SK-N-SH (cell line): Measurements from ENCODE around the gene STPG1. TPM values are rescaled to one million over a fixed set of nuclear protein-coding genes. Genes with fewer than 3 reads are reported as not detected.

ENCODE experiments used
- CTCF ChIA-PET: fragments of 300-600, 350-600 bp; formaldehyde crosslinking; extraction: SDS; loops from one replicate; lab custom pipeline; 2021; lab: Yijun Ruan, JAX
- POLR2A ChIA-PET: fragments of 350-600 bp; sonication (Branson Sonifier 250); formaldehyde crosslinking; extraction: SDS; loops from one replicate; lab custom pipeline; 2020; ENCODE audit warnings: antibody characterized with exemption, inconsistent platforms; lab: Yijun Ruan, JAX
- DNase-seq: peaks from one replicate; pipeline ENCODE4 v3.0.0; 2012
- H2AFZ ChIP-seq: fragments of 200-600 bp; sonication (generic); 2 replicates; pipeline ENCODE4 v1.8.1; 2016; ENCODE audit warnings: antibody characterized with exemption, mild to moderate bottlenecking, low read depth
- H3F3A ChIP-seq: fragments of 200-600 bp; sonication (generic); replicated peaks from 2 replicates; pipeline ENCODE3; 2016; ENCODE audit warnings: antibody characterized with exemption, mild to moderate bottlenecking; ENCODE audit not compliant: insufficient read depth
- H3K27ac ChIP-seq, 2 experiments: fragments of 200-500 bp in 1 of 2; fragments of 200-600 bp in 1 of 2; sonication (Bioruptor generic) in 1 of 2; sonication (generic), shearing (Covaris generic) in 1 of 2; 2 replicates each; pipeline versions ENCODE4 v1.5.1 to v1.6.1; 2014 to 2016; ENCODE audit warnings: low read depth in 2 of 2, inconsistent platforms in 1 of 2, low read length in 1 of 2, mild to moderate bottlenecking in 1 of 2, mixed read lengths in 1 of 2
- H3K27me3 ChIP-seq: fragments of 200-600 bp; sonication (generic), shearing (Covaris generic); 2 replicates; pipeline ENCODE4 v1.6.1; 2016; ENCODE audit warnings: mixed run types; ENCODE audit not compliant: insufficient read depth
- H3K36me3 ChIP-seq, 2 experiments: fragments of 200-500 bp in 1 of 2; fragments of 200-600 bp in 1 of 2; sonication (Bioruptor generic) in 1 of 2; sonication (generic) in 1 of 2; replicated peaks in 1 of 2; 2 replicates each; pipeline versions ENCODE3 to v1.5.1; 2014 to 2016; ENCODE audit warnings: low read length in 1 of 2, mild to moderate bottlenecking in 1 of 2; ENCODE audit not compliant: insufficient read depth in 2 of 2, control insufficient read depth in 1 of 2
- H3K4me1 ChIP-seq, 2 experiments: fragments of 200-500 bp in 1 of 2; fragments of 200-600 bp in 1 of 2; sonication (Bioruptor generic) in 1 of 2; sonication (generic), shearing (Covaris generic) in 1 of 2; 2 replicates each; pipeline versions ENCODE4 v1.5.1 to v1.6.1; 2014 to 2016; ENCODE audit warnings: low read depth in 1 of 2, low read length in 1 of 2, mixed run types in 1 of 2; ENCODE audit not compliant: insufficient read depth in 2 of 2, control insufficient read depth in 1 of 2
- H3K4me2 ChIP-seq: fragments of 200-600 bp; sonication (generic), shearing (Covaris generic); 2 replicates; pipeline ENCODE4 v1.6.1; 2017; ENCODE audit warnings: mixed run types
- H3K4me3 ChIP-seq, 2 experiments: fragments of 200-500 bp in 1 of 2; fragments of 200-600 bp in 1 of 2; sonication (Bioruptor generic) in 1 of 2; sonication (generic), shearing (Covaris generic) in 1 of 2; 2 replicates each; pipeline versions ENCODE4 v1.5.1 to v1.8.1; 2014 to 2016; ENCODE audit warnings: low read depth in 2 of 2, inconsistent platforms in 1 of 2, low read length in 1 of 2, mild to moderate bottlenecking in 1 of 2, mixed read lengths in 1 of 2, moderate library complexity in 1 of 2
- H3K79me2 ChIP-seq: fragments of 200-600 bp; sonication (generic); 2 replicates; pipeline ENCODE4 v1.8.1; 2017; ENCODE audit warnings: mild to moderate bottlenecking; ENCODE audit not compliant: insufficient read depth
- H3K9ac ChIP-seq: fragments of 200-600 bp; sonication (generic); 2 replicates; pipeline ENCODE4 v1.6.1; 2017; ENCODE audit warnings: mixed run types
- H3K9me2 ChIP-seq: fragments of 200-600 bp; sonication (generic); 2 replicates; pipeline ENCODE4 v1.6.1; 2017; ENCODE audit warnings: mixed run types
- H3K9me3 ChIP-seq: fragments of 200-600 bp; sonication (generic); 2 replicates; pipeline ENCODE4 v1.6.1; 2017; ENCODE audit warnings: mixed run types, mild to moderate bottlenecking, moderate library complexity
- H4K20me1 ChIP-seq: fragments of 200-600 bp; sonication (generic); 2 replicates; pipeline ENCODE4 v1.6.1; 2017; ENCODE audit warnings: mild to moderate bottlenecking, mixed run types; ENCODE audit not compliant: insufficient read depth
- FOXM1 ChIP-seq: IDR thresholded peaks from 2 replicates; pipeline ENCODE4 v1.4.0; 2012; ENCODE audit warnings: low read depth, mild to moderate bottlenecking
- GABPA ChIP-seq: IDR thresholded peaks from 2 replicates; pipeline ENCODE4 v1.4.0; 2012; ENCODE audit warnings: low read depth, mild to moderate bottlenecking
- JUND ChIP-seq: IDR thresholded peaks from 2 replicates; pipeline ENCODE4 v1.4.0; 2012
- MEF2A ChIP-seq: IDR thresholded peaks from 2 replicates; pipeline ENCODE4 v1.4.0; 2012; ENCODE audit warnings: low read depth, borderline replicate concordance
- NFIC ChIP-seq: IDR thresholded peaks from 2 replicates; pipeline ENCODE4 v1.4.0; 2012; ENCODE audit warnings: borderline replicate concordance
- NRF1 ChIP-seq: IDR thresholded peaks from 2 replicates; pipeline ENCODE4 v1.6.1; 2012; ENCODE audit warnings: low read depth, mild to moderate bottlenecking, low read length
- SIN3A ChIP-seq: IDR thresholded peaks from 2 replicates; pipeline ENCODE4 v1.6.1; 2012; ENCODE audit warnings: low read depth, mild to moderate bottlenecking, low read length, moderate library complexity, borderline replicate concordance
- TCF12 ChIP-seq: IDR thresholded peaks from 2 replicates; pipeline ENCODE4 v1.4.0; 2012
- TEAD4 ChIP-seq: IDR thresholded peaks from 2 replicates; pipeline ENCODE4 v1.4.0; 2012; ENCODE audit warnings: mild to moderate bottlenecking, borderline replicate concordance; ENCODE audit not compliant: insufficient read depth
- YY1 ChIP-seq: IDR thresholded peaks from 2 replicates; pipeline ENCODE4 v1.4.0; 2012; ENCODE audit warnings: low read depth, mild to moderate bottlenecking
- WGBS: methylation state at CpG from one replicate; pipeline ENCODE4 v1.1.6; 2017; ENCODE audit warnings: low lambda C conversion rate; 5-methylcytosine and 5-hydroxymethylcytosine counted together
- polyA plus RNA-seq, 3 experiments: library from polyadenylated mRNA; depleted of rRNA; stranded (reverse); fragments of >200 nt; gene quantifications; 2 replicates each; pipeline ENCODE4 v1.2.3, GENCODE V29; 2012
- TF ChIP-seq, protein P1 (sequence below): IDR thresholded peaks from 2 replicates; pipeline ENCODE4 v1.4.0; 2012; ENCODE audit warnings: low read depth, borderline replicate concordance
- TF ChIP-seq, protein P2 (sequence below): fragments of 150-350 bp; IDR thresholded peaks from 2 replicates; pipeline ENCODE4 v1.6.1; 2016; ENCODE audit warnings: mild to moderate bottlenecking, low read depth, low read length

Gene STPG1
- polyA plus RNA-seq, 1 of the 3 experiments (the other 2 are of a cell fraction), result 8.7 TPM

DNA sequence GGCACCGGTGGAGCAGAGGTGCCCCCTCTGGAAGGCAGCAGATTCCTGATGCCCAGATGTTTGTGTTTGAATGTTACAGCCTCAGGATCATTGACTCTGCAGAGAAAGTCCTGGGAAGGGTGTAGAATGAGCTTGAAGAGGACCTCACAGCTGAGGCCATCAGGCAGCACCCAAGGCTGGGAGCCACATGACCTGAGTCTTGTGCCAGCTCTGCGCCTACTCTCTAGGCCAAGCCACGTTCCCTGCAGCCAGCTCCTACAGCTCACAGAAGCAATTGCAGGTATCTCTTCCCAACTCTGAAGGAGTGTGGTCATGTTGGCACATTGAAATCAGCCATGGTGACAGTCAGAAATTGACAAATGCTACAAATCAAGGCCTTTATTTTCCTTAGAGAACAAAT lies 58.1 kb downstream of the STPG1 start:
- no peak overlapping the region for H3K4me3 ChIP-seq
- WGBS, result 100% methylated on average over 1 of the region's 3 CpGs
- H3K27ac ChIP-seq, result no peak overlapping the region
- TF ChIP-seq YY1 (no peak), FOXM1 (no peak), NRF1 (no peak), MEF2A (no peak), GABPA (no peak), JUND (no peak)
- TF ChIP-seq, protein P1, sequence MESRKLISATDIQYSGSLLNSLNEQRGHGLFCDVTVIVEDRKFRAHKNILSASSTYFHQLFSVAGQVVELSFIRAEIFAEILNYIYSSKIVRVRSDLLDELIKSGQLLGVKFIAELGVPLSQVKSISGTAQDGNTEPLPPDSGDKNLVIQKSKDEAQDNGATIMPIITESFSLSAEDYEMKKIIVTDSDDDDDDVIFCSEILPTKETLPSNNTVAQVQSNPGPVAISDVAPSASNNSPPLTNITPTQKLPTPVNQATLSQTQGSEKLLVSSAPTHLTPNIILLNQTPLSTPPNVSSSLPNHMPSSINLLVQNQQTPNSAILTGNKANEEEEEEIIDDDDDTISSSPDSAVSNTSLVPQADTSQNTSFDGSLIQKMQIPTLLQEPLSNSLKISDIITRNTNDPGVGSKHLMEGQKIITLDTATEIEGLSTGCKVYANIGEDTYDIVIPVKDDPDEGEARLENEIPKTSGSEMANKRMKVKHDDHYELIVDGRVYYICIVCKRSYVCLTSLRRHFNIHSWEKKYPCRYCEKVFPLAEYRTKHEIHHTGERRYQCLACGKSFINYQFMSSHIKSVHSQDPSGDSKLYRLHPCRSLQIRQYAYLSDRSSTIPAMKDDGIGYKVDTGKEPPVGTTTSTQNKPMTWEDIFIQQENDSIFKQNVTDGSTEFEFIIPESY, result no peak
- TF ChIP-seq, protein P2, sequence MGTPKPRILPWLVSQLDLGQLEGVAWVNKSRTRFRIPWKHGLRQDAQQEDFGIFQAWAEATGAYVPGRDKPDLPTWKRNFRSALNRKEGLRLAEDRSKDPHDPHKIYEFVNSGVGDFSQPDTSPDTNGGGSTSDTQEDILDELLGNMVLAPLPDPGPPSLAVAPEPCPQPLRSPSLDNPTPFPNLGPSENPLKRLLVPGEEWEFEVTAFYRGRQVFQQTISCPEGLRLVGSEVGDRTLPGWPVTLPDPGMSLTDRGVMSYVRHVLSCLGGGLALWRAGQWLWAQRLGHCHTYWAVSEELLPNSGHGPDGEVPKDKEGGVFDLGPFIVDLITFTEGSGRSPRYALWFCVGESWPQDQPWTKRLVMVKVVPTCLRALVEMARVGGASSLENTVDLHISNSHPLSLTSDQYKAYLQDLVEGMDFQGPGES, result no peak
- H3K4me1 ChIP-seq, result peaks cover 0 to 4% of the 10 kb centered on the region in 2 experiments; a peak in 1 of 4 replicates
- H3F3A ChIP-seq, result no peaks in the 10 kb centered on the region
- no peak overlapping the region for H3K4me2 ChIP-seq
- ChIA-PET POLR2A (no interaction called here), CTCF (interaction anchor here (0.9 to 1.4 kb wide), 3 partner anchors 12 to 154 kb away, joined by 3 to 5 read pairs (median 3); no protein-coding TSS in a partner anchor)
- no peaks in the 10 kb centered on the region for H3K9me3 ChIP-seq
- H3K27me3 ChIP-seq, result no peaks in the 10 kb centered on the region
- H3K79me2 ChIP-seq, result no peaks in the 10 kb centered on the region
- no peak overlapping the region for H2AFZ ChIP-seq
- H3K9ac ChIP-seq, result no peak overlapping the region
- H3K9me2 ChIP-seq, result no peaks in the 10 kb centered on the region
- H3K36me3 ChIP-seq, result peaks cover 0 to 6% of the 10 kb centered on the region in 2 experiments
- DNase-seq, result no peak
- no peaks in the 10 kb centered on the region for H4K20me1 ChIP-seq

DNA sequence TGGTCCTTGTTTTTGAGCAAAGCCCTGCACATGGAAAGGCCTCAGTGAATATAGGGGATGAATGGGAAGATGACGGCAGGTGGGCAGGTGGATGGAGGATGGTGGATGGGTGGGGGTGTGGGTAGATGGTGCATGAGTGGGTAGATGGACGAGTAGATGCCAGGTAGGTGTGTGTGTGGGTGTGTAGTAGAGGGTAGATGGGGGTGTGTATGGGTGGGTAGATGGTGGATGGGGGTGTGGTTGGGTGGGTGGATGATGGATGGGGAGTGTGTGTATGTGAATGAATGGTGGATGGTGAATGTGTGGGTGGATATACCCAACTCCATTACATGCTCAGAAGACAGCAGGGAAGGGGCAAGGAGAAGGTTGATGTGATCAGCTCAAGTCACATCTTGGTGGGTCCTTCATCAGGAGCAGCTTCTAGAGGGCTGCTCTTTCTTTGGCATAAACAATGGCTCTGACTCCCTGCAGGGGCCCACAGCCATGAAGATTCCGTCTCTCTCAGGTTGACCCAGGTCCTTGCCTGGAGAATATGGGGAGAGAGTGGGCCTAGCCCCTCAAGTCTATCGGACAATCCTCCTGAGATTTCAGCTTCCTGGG lies 60.2 kb downstream of the STPG1 start:
- Histone ChIP-seq H3K79me2 (no peaks in the 10 kb centered on the region), H3K9me3 (no peaks in the 10 kb centered on the region), H3K4me2 (no peak overlapping the region), H2AFZ (no peak overlapping the region), H3F3A (no peaks in the 10 kb centered on the region), H4K20me1 (no peaks in the 10 kb centered on the region), H3K9me2 (no peaks in the 10 kb centered on the region), H3K36me3 (no peaks in the 10 kb centered on the region), H3K27ac (no peak overlapping the region), H3K4me1 (peaks cover 0 to 4% of the 10 kb centered on the region in 2 experiments; a peak in 1 of 4 replicates), H3K9ac (no peak overlapping the region), H3K27me3 (no peaks in the 10 kb centered on the region), H3K4me3 (no peak overlapping the region)
- CTCF ChIA-PET, result no interaction called here
- 82% methylated on average over 2 of the region's 4 CpGs for WGBS
- TF ChIP-seq TCF12 (no peak), SIN3A (no peak), NRF1 (no peak), NFIC (no peak), TEAD4 (no peak)
- POLR2A ChIA-PET, result no interaction called here
- no peak for DNase-seq
